Neuronal stem cell (in vitro differentiated cells): ENCODE data around the gene PCNX2.

Experiments used
- DNase-seq: peaks from one replicate; pipeline ENCODE4 v3.0.0-alpha.2; 2013; ENCODE audit warnings: low spot score
- H2AFZ ChIP-seq: one replicate; pipeline ENCODE4 v1.6.1; 2013; ENCODE audit warnings: mild to moderate bottlenecking, low read length, inconsistent platforms
- H2AK5ac ChIP-seq: 2 replicates; pipeline ENCODE4 v1.6.1; 2013; ENCODE audit warnings: low read depth, mild to moderate bottlenecking, inconsistent platforms, low read length, moderate library complexity, mixed read lengths
- H2BK120ac ChIP-seq: 2 replicates; pipeline ENCODE4 v1.6.1; 2013; ENCODE audit warnings: low read depth, mild to moderate bottlenecking, inconsistent platforms, low read length, moderate library complexity, mixed read lengths
- H2BK12ac ChIP-seq: one replicate; pipeline ENCODE4 v1.6.1; 2013; ENCODE audit warnings: low read length, inconsistent platforms
- H2BK15ac ChIP-seq: 2 replicates; pipeline ENCODE4 v1.6.1; 2013; ENCODE audit warnings: mild to moderate bottlenecking, low read length, inconsistent platforms, mixed read lengths
- H2BK5ac ChIP-seq: one replicate; pipeline ENCODE4 v1.6.1; 2013; ENCODE audit warnings: inconsistent platforms, mild to moderate bottlenecking, low read length, moderate library complexity
- H3K14ac ChIP-seq: one replicate; pipeline ENCODE4 v1.6.1; 2013; ENCODE audit warnings: low read length, inconsistent platforms
- H3K18ac ChIP-seq: 2 replicates; pipeline ENCODE4 v1.6.1; 2013; ENCODE audit warnings: low read length, inconsistent platforms
- H3K23ac ChIP-seq: 2 replicates; pipeline ENCODE4 v1.6.1; 2013; ENCODE audit warnings: low read depth, mild to moderate bottlenecking, mixed read lengths, low read length, inconsistent platforms; ENCODE audit not compliant: poor library complexity
- H3K27ac ChIP-seq: replicated peaks from 3 replicates; pipeline ENCODE4 v1.5.1; 2013; ENCODE audit warnings: low read length, inconsistent platforms
- H3K27me3 ChIP-seq, 3 experiments: 2 replicates each; pipeline ENCODE4 v1.6.1; 2013; ENCODE audit warnings: low read length in 3 of 3, mild to moderate bottlenecking in 2 of 3, inconsistent platforms in 1 of 3, low read depth in 1 of 3, mixed read lengths in 1 of 3, moderate library complexity in 1 of 3; ENCODE audit not compliant: control insufficient read depth in 3 of 3, insufficient read depth in 3 of 3
- H3K36me3 ChIP-seq, 2 donors: replicated peaks in 1 of 2; 2 replicates each; pipeline ENCODE4 v1.6.1; 2013; ENCODE audit warnings: low read length in 2 of 2; ENCODE audit not compliant: control insufficient read depth in 2 of 2, insufficient read depth in 2 of 2
- H3K4ac ChIP-seq: 2 replicates; pipeline ENCODE4 v1.6.1; 2013; ENCODE audit warnings: inconsistent platforms, mild to moderate bottlenecking, low read length, moderate library complexity
- H3K4me1 ChIP-seq, 2 donors: 1 replicate in 1 of 2; 2 replicates in 1 of 2; pipeline ENCODE4 v1.6.1; 2013; ENCODE audit warnings: low read length in 2 of 2, low read depth in 1 of 2; ENCODE audit not compliant: control insufficient read depth in 2 of 2, insufficient read depth in 1 of 2
- H3K4me2 ChIP-seq: one replicate; pipeline ENCODE4 v1.6.1; 2013; ENCODE audit warnings: mild to moderate bottlenecking, low read length, inconsistent platforms; ENCODE audit not compliant: insufficient read depth, poor library complexity, severe bottlenecking
- H3K4me3 ChIP-seq, 2 donors: 2 replicates each; pipeline ENCODE4 v1.5.1; 2013; ENCODE audit warnings: low read length in 2 of 2, mild to moderate bottlenecking in 2 of 2, inconsistent platforms in 1 of 2, moderate library complexity in 1 of 2
- H3K79me1 ChIP-seq: one replicate; pipeline ENCODE4 v1.6.1; 2013; ENCODE audit warnings: low read depth, mild to moderate bottlenecking, inconsistent platforms, low read length, moderate library complexity
- H3K9ac ChIP-seq: one replicate; pipeline ENCODE4 v1.6.1; 2013; ENCODE audit warnings: mild to moderate bottlenecking, low read depth, low read length, inconsistent platforms; ENCODE audit not compliant: poor library complexity
- H3K9me3 ChIP-seq, 2 donors: replicated peaks in 1 of 2; 2 replicates each; pipeline versions ENCODE3 to v1.6.1; 2013; ENCODE audit warnings: low read length in 2 of 2, mild to moderate bottlenecking in 2 of 2, inconsistent platforms in 1 of 2, low read depth in 1 of 2, mixed read lengths in 1 of 2, moderate library complexity in 1 of 2; ENCODE audit not compliant: control insufficient read depth in 2 of 2, insufficient read depth in 1 of 2
- H4K8ac ChIP-seq: one replicate; pipeline ENCODE4 v1.6.1; 2013; ENCODE audit warnings: low read depth, mild to moderate bottlenecking, inconsistent platforms, low read length, moderate library complexity
- H4K91ac ChIP-seq: one replicate; pipeline ENCODE4 v1.6.1; 2013; ENCODE audit warnings: low read length, low read depth, mild to moderate bottlenecking, inconsistent platforms; ENCODE audit not compliant: poor library complexity
- WGBS, 2 donors: extraction: QIAGEN DNeasy Blood & Tissue Kit; methylation state at CpG; one replicate each; pipeline ENCODE4 v1.1.7; 2013; ENCODE audit warnings: missing lambda C conversion rate in 2 of 2, mixed read lengths in 1 of 2; ENCODE audit not compliant: insufficient read length in 2 of 2, insufficient replicate concordance in 1 of 2; ENCODE audit errors: extremely low coverage in 2 of 2; 5-methylcytosine and 5-hydroxymethylcytosine counted together

The PCNX2 gene

GRCh38 chr1:233209481-233209880 lies 86.0 kb downstream of the PCNX2 start:
- no peak overlapping the region for H3K23ac ChIP-seq
- H4K91ac ChIP-seq = no peak overlapping the region
- WGBS, 2 donors = no CpG with 5 or more reads among the region's 2 CpGs
- H3K27ac ChIP-seq = no peak overlapping the region
- H3K27me3 ChIP-seq = no peaks in the 10 kb centered on the region
- H3K36me3 ChIP-seq = peaks cover 5 to 10% of the 10 kb centered on the region in 2 donors
- no peak overlapping the region for H2BK120ac ChIP-seq
- no peak overlapping the region for H3K4me2 ChIP-seq
- peaks cover 0 to 2% of the 10 kb centered on the region in 2 donors for H3K4me1 ChIP-seq
- H3K79me1 ChIP-seq = no peaks in the 10 kb centered on the region
- no peak overlapping the region for H3K14ac ChIP-seq
- H3K9me3 ChIP-seq = no peaks in the 10 kb centered on the region
- H4K8ac ChIP-seq = no peak overlapping the region
- H2AFZ ChIP-seq = no peak overlapping the region
- no peak overlapping the region for H2BK12ac ChIP-seq
- H3K4me3 ChIP-seq = no peak overlapping the region
- H2AK5ac ChIP-seq = no peak overlapping the region
- no peak for DNase-seq
- no peak overlapping the region for H3K9ac ChIP-seq
- H3K4ac ChIP-seq = no peak overlapping the region
- H2BK15ac ChIP-seq = no peak overlapping the region
- H2BK5ac ChIP-seq = no peak overlapping the region
- no peak overlapping the region for H3K18ac ChIP-seq

GRCh38 chr1:233208687-233209086 lies 86.8 kb downstream of the PCNX2 start:
- Histone ChIP-seq H3K4me2 (no peak overlapping the region), H2BK120ac (no peak overlapping the region), H3K4me1 (peaks cover 0 to 2% of the 10 kb centered on the region in 2 donors), H2BK12ac (no peak overlapping the region), H3K27ac (no peak overlapping the region), H3K79me1 (no peaks in the 10 kb centered on the region), H3K18ac (no peak overlapping the region), H3K9ac (no peak overlapping the region), H3K14ac (no peak overlapping the region), H2AFZ (no peak overlapping the region), H2AK5ac (no peak overlapping the region), H3K27me3 (no peaks in the 10 kb centered on the region), H4K8ac (no peak overlapping the region), H4K91ac (no peak overlapping the region), H2BK5ac (no peak overlapping the region), H3K36me3 (peaks cover 5 to 10% of the 10 kb centered on the region in 2 donors), H3K9me3 (no peaks in the 10 kb centered on the region), H3K4ac (no peak overlapping the region), H3K4me3 (no peak overlapping the region), H2BK15ac (no peak overlapping the region), H3K23ac (no peak overlapping the region)
- DNase-seq = no peak

GRCh38 chr1:233197940-233198339 lies 97.6 kb downstream of the PCNX2 start:
- Histone ChIP-seq H3K4me3 (no peak overlapping the region), H2BK120ac (no peak overlapping the region), H3K79me1 (no peaks in the 10 kb centered on the region), H3K9me3 (peaks cover 0 to 20% of the 10 kb centered on the region in 2 donors), H3K27ac (no peak overlapping the region), H3K36me3 (peaks cover 3 to 6% of the 10 kb centered on the region in 2 donors), H2BK5ac (no peak overlapping the region), H3K14ac (no peak overlapping the region), H3K9ac (no peak overlapping the region), H2AFZ (no peak overlapping the region), H2BK15ac (no peak overlapping the region), H3K4me2 (no peak overlapping the region), H2AK5ac (no peak overlapping the region), H3K4ac (no peak overlapping the region), H3K23ac (no peak overlapping the region), H4K8ac (no peak overlapping the region), H2BK12ac (no peak overlapping the region), H3K18ac (no peak overlapping the region), H4K91ac (no peak overlapping the region), H3K27me3 (no peaks in the 10 kb centered on the region), H3K4me1 (peaks cover 0 to 2% of the 10 kb centered on the region in 2 donors)
- no peak for DNase-seq
- no CpG with 5 or more reads among the region's 2 CpGs for WGBS, 2 donors

GRCh38 chr1:233193741-233194140 lies 101.8 kb downstream of the PCNX2 start:
- Histone ChIP-seq H3K9me3 (peaks cover 0 to 20% of the 10 kb centered on the region in 2 donors), H3K27ac (no peak overlapping the region), H3K79me1 (no peaks in the 10 kb centered on the region), H3K27me3 (no peaks in the 10 kb centered on the region), H3K36me3 (peaks cover 1 to 6% of the 10 kb centered on the region in 2 donors), H3K4ac (no peak overlapping the region), H4K91ac (no peak overlapping the region), H2BK15ac (no peak overlapping the region), H3K4me2 (no peak overlapping the region), H2BK120ac (no peak overlapping the region), H2BK5ac (no peak overlapping the region), H3K18ac (no peak overlapping the region), H2AK5ac (no peak overlapping the region), H3K14ac (no peak overlapping the region), H3K4me1 (peaks cover 0 to 2% of the 10 kb centered on the region in 2 donors), H2AFZ (no peak overlapping the region), H3K9ac (no peak overlapping the region), H2BK12ac (no peak overlapping the region), H3K23ac (no peak overlapping the region), H4K8ac (no peak overlapping the region), H3K4me3 (no peak overlapping the region)
- no peak for DNase-seq
- no CpG with 5 or more reads among the region's 3 CpGs for WGBS, 2 donors
